ENCODE results near the gene SV2C. TPM values are rescaled to one million over a fixed set of nuclear protein-coding genes. Genes with fewer than 3 reads are reported as not detected.
A peak's percentile ranks its signal among the peaks of the same experiment; 100 is the strongest.
"Not testable (repeated sequence)": the region's sequence is repeated elsewhere in the genome, so short reads cannot be mapped to it uniquely, and the experiment has no call there.

The SV2C gene
- total RNA-seq, 2 experiments from 2014 or later, result 0.20 to 0.26 TPM

DNA sequence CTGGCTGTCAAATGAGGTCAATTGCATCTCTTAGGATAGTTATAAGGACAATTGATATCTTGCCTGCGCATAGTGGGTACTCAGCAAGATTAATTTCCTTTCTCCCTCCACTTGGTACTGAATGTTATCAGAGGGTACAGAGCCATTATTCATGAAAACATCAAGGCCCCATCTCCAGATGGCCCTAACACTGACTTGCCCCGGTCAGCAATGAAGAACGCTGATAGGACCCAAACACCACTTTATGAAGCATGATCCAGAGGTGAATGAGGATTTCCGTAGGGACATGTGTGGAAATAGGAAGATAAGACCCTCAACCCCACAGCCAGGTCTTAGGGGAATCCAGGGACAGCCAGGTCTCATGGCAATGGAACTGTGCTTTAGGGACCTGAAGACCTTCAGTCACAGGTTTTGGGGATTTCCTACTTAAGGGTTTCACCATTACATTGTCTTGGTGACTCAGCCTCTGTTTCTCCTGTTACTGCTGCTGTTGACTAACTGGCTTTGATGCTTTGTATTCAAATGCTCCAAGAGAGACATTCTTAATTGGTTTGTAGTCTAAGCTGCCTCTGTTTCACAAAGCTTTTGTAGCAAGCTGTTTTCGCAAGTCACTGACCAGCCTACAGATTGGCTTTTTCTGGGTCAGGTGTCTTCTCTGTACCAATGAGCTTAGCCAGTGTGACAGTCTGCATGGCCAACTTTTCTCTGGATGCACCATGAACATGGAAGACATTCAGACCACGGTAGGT lies 284.6 kb downstream of the SV2C start:
- peak overlapping the region; percentile 36 for H3K27ac Mint-ChIP-seq
- DNase-seq (no peak), ATAC-seq (peak; percentile 53)
- H3K27me3 Mint-ChIP-seq, result peaks cover 2% of the 10 kb centered on the region
- peaks cover 4% of the 10 kb centered on the region for H3K9me3 Mint-ChIP-seq (ENCODE audit: low read depth)
- H3K36me3 Mint-ChIP-seq, result peaks cover 8% of the 10 kb centered on the region
- H3K4me1 Mint-ChIP-seq, result peaks cover 30% of the 10 kb centered on the region
- CTCF ChIA-PET, result interaction anchor here (0.8 kb wide), 1 partner anchor 58 kb away, joined by 4 read pairs; no protein-coding TSS in a partner anchor
- no peak overlapping the region for H3K4me3 Mint-ChIP-seq

DNA sequence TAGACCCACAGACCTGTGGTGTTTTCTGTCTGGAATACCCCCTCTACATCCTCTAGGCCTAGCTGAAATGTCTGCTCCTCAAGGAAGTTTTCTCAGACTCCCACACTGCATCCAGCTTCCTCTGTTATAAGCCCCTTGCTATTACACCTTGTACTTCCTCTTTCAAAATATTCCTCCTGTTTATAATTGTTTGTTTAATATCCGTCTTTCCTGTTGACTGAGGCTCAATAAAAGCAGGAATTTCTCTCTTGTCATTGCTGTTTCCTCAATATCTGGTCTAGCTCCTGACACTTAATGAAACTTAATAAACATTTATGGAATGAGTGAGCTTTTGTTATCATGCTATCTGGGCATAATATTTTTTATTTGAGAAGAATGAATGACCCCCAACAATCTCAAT lies 285.8 kb downstream of the SV2C start:
- DNase-seq (no peak), ATAC-seq (no peak)
- Mint-ChIP-seq H3K27ac (peak overlapping the region; percentile 32), H3K36me3 (peaks cover 8% of the 10 kb centered on the region), H3K9me3 (ENCODE audit: low read depth) (peaks cover 4% of the 10 kb centered on the region), H3K4me1 (peaks cover 30% of the 10 kb centered on the region), H3K4me3 (no peak overlapping the region), H3K27me3 (peaks cover 2% of the 10 kb centered on the region)
- CTCF ChIA-PET, result no interaction called here

DNA sequence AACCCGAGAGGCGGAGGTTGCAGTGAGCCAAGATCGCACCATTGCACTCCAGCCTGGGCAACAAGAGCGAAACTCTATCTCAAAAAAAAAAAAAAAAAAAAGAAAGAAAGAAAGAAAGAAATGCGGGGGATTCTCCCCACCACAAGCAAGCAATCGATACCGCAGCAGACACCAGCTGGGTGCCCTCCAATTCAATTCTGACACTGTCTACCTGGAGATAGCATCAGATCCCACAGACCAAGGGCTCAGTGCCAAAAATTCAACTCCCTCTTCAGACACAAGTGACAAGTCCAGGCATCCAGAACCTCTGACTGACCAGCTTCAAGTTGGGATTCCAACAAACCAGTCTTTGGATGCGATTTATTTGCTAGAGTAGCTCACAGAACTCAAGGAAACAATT lies 286.5 kb downstream of the SV2C start:
- not testable (repeated sequence) for H3K9me3 Mint-ChIP-seq (ENCODE audit: low read depth); ATAC-seq; DNase-seq; H3K27ac Mint-ChIP-seq; H3K27me3 Mint-ChIP-seq; H3K4me3 Mint-ChIP-seq; H3K36me3 Mint-ChIP-seq
- CTCF ChIA-PET, result interaction anchor here (1.1 to 1.4 kb wide), 2 partner anchors 13 to 17 kb away, joined by 3 read pairs; no protein-coding TSS in a partner anchor
- peaks cover 30% of the 10 kb centered on the region for H3K4me1 Mint-ChIP-seq

DNA sequence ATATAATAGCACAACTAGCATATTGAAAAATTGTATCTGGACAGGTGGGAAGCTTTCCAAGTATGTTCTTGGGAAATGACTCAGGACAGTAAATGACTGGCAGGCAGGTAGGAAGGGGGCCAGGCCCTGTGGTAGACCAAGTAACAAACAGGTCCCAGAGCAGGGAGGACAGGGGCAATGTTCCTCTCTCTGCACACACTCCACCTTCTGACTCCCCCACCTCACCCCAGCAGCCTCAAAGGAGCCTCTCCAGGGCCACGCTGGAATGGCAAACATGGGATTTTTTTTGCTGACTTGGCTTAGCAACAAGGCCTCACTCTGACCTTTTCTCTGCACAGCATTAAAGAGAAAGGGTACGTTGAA lies 288.8 kb downstream of the SV2C start:
- Mint-ChIP-seq H3K27ac (no peak overlapping the region), H3K27me3 (no peaks in the 10 kb centered on the region), H3K36me3 (peaks cover 8% of the 10 kb centered on the region), H3K4me1 (peaks cover 27% of the 10 kb centered on the region), H3K9me3 (ENCODE audit: low read depth) (peaks cover 4% of the 10 kb centered on the region), H3K4me3 (no peak overlapping the region)
- no peak for ATAC-seq
- CTCF ChIA-PET, result interaction anchor here (0.5 kb wide), 1 partner anchor 31 kb away, joined by 3 read pairs; the partner anchor contains the start of gene IQGAP2
- no peak for DNase-seq

DNA sequence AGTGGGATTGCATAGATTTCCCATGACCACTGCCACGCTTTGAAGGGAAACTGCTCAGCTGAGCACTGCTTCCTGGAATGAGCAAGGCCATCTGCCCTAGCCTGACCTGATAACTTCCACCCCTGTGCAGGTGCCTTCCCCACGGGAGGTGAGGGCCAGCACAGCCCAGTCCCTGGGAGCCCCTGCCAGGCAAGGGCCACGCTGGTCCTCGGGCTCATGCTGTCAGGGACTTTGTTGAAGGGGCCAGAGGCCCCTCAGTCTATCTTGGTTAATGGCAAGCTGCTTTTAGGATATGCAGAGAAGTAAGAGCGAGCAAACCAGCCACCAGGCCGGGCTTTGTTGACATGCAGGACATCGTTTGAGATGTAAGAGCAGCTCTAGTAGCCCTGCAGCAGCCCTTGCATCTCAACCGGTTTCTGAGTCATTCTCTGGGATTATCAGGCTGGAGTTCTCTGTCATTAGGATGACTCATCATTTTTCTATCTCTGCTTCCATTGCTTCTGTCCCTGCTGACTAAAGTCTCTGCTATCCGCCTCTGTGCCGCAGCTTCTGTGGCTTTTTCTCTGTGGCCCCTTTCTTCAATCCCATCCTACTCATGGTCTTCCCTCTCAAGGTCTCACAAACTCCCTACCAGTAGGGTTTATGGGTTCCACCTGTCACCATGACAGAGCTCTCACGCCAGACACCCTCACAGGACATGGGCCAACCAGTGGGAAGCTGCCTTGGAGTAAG lies 289.3 kb downstream of the SV2C start:
- ATAC-seq (no peak), DNase-seq (no peak)
- Mint-ChIP-seq H3K4me3 (no peak overlapping the region), H3K36me3 (peaks cover 6% of the 10 kb centered on the region), H3K9me3 (ENCODE audit: low read depth) (peaks cover 4% of the 10 kb centered on the region), H3K27ac (peak overlapping the region; percentile 9), H3K4me1 (peaks cover 24% of the 10 kb centered on the region), H3K27me3 (no peaks in the 10 kb centered on the region)
- CTCF ChIA-PET, result interaction anchor here (0.5 kb wide), 1 partner anchor 30 kb away, joined by 3 read pairs; the partner anchor contains the start of gene IQGAP2

DNA sequence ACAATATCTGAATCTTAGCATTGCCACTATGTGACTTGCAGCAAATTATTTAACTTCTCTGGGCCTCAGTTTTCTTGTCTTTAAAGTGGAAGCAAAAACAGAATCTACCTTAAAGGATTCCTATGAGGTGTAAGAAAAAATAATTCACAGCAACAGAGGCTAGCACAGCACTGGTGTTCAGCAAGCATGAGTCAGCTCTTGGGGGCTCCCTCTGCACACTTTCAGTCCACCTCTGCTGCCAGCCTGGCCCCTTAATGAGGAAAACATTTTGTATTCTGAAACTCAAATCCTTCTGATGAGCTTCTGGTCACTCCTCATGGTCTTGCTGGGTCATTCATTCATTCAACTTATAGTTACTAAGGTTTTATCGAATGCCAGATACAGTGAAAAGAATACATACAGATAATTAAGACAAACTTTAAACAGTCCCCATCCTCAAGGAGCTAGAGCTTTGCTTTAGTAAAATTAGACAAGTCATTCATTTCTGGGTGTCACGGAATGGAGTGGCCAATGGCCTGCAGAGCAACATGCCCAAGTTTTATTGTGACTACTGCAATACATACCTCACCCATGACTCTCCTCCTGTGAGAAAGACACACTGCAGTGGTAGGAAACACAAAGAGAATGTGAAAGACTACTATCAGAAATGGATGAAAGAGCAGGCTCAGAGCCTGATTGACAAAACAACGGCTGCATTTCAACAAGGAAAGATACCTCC lies 293.1 kb downstream of the SV2C start:
- CTCF ChIA-PET, result interaction anchor here (0.8 to 1.7 kb wide), 3 partner anchors 8 to 27 kb away, joined by 3 to 5 read pairs (median 3); partner anchors contain the start of gene IQGAP2
- no peaks in the 10 kb centered on the region for H3K9me3 Mint-ChIP-seq (ENCODE audit: low read depth)
- H3K27me3 Mint-ChIP-seq, result no peaks in the 10 kb centered on the region
- no peak overlapping the region for H3K4me3 Mint-ChIP-seq
- H3K36me3 Mint-ChIP-seq, result peaks cover under 1% of the 10 kb centered on the region
- no peak for DNase-seq
- peaks cover 34% of the 10 kb centered on the region for H3K4me1 Mint-ChIP-seq
- ATAC-seq, result no peak
- no peak overlapping the region for H3K27ac Mint-ChIP-seq

DNA sequence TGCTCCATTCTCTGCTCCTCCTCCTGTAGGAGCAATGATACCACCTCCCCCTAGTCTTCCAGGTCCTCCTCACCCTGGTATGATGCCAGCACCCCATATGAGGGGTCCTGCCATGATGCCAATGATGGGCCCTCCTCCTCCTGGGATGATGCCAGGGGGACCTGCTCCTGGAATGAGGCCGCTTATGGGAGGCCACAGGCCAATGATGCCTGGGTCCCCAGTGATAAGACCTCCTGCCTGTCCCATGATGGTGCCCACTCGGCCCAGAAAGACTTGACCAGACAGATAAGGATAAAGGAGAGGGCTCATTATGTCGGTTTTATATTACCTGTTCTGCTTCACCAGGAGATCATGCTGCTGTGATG lies 293.7 kb downstream of the SV2C start:
- ATAC-seq, result no peak
- CTCF ChIA-PET, result interaction anchor here (0.8 to 1.1 kb wide), 2 partner anchors 8 to 11 kb away, joined by 3 read pairs; no protein-coding TSS in a partner anchor
- DNase-seq, result no peak
- Mint-ChIP-seq H3K36me3 (no peaks in the 10 kb centered on the region), H3K27me3 (no peaks in the 10 kb centered on the region), H3K9me3 (ENCODE audit: low read depth) (no peaks in the 10 kb centered on the region), H3K27ac (no peak overlapping the region), H3K4me3 (no peak overlapping the region), H3K4me1 (peaks cover 31% of the 10 kb centered on the region)

DNA sequence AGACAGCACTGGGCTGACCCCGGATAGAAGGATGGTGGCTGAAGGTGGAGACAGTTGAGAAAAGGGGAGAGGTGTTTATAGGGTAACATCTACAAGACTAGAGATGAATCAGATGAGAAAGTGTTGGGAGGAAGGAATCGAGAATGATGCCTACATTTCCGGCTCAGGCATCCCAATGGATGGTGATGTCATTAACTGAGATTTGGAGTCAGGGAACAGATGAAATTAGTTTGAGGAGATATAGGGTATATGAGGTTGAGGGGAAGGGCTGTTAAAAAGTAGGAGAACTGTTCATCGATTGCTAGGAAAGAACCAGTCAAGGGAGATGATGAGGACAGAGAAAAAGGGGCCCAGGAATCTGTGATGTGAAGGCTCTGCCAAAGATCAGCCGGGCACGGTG lies 295.2 kb downstream of the SV2C start:
- CTCF ChIA-PET, result interaction anchor here (0.7 kb wide), 1 partner anchor 47 kb away, joined by 3 read pairs; no protein-coding TSS in a partner anchor
- H3K27ac Mint-ChIP-seq, result peak overlapping the region; percentile 50
- no peaks in the 10 kb centered on the region for H3K9me3 Mint-ChIP-seq (ENCODE audit: low read depth)
- no peak overlapping the region for H3K4me3 Mint-ChIP-seq
- no peaks in the 10 kb centered on the region for H3K36me3 Mint-ChIP-seq
- H3K4me1 Mint-ChIP-seq, result peaks cover 28% of the 10 kb centered on the region
- no peak for ATAC-seq
- DNase-seq, result no peak
- no peaks in the 10 kb centered on the region for H3K27me3 Mint-ChIP-seq

DNA sequence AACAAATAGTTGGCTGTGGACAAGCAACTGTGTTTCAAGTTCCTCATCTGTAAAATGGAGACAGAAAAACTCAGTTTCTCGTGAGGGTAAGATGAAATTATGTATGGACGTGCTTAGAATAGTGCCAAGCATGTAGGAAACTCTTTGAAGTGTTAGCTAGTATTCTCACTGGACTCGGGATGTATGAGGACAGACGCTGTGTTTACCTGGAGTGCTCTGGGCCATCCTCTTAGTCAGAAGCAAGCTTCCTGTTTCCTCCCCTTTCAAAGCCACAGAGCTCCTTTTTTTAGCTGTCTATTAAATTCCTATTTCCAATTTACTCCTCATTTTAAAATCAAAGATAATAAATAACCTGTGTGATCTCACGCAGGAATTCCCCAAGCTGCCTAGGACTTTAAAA lies 296.1 kb downstream of the SV2C start:
- peak; percentile 69 for ATAC-seq
- no peaks in the 10 kb centered on the region for H3K36me3 Mint-ChIP-seq
- H3K9me3 Mint-ChIP-seq (ENCODE audit: low read depth), result no peaks in the 10 kb centered on the region
- no peak for DNase-seq
- no peaks in the 10 kb centered on the region for H3K27me3 Mint-ChIP-seq
- H3K4me1 Mint-ChIP-seq, result peaks cover 36% of the 10 kb centered on the region
- peak overlapping the region; percentile 58 for H3K27ac Mint-ChIP-seq
- H3K4me3 Mint-ChIP-seq, result no peak overlapping the region
- CTCF ChIA-PET, result interaction anchor here (0.9 to 1.3 kb wide), 4 partner anchors 9 to 35 kb away, joined by 3 to 5 read pairs (median 3); no protein-coding TSS in a partner anchor

DNA sequence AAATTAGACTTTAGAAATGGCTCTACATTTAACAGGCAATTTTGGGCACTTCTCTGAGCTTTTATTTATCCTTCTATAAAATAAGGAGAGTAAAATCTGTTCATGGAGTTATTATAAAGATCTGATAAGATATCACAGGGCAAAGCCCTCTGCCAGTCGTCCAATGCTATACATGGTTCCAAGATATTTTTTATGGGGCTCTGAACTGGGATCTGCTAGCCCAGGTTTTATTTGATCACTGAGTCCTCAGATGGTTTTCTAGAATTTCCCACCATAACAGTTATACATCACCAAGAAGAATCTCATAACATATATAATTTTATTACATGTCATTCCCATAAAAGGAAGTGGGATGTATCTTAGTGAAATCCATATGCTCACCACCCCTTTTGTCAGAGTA lies 296.7 kb downstream of the SV2C start:
- ATAC-seq (no peak), DNase-seq (no peak)
- Mint-ChIP-seq H3K27ac (no peak overlapping the region), H3K36me3 (no peaks in the 10 kb centered on the region), H3K4me1 (peaks cover 41% of the 10 kb centered on the region), H3K4me3 (no peak overlapping the region), H3K9me3 (ENCODE audit: low read depth) (no peaks in the 10 kb centered on the region), H3K27me3 (no peaks in the 10 kb centered on the region)
- CTCF ChIA-PET, result interaction anchor here (0.9 to 1.3 kb wide), 4 partner anchors 9 to 36 kb away, joined by 3 to 5 read pairs (median 3); no protein-coding TSS in a partner anchor

DNA sequence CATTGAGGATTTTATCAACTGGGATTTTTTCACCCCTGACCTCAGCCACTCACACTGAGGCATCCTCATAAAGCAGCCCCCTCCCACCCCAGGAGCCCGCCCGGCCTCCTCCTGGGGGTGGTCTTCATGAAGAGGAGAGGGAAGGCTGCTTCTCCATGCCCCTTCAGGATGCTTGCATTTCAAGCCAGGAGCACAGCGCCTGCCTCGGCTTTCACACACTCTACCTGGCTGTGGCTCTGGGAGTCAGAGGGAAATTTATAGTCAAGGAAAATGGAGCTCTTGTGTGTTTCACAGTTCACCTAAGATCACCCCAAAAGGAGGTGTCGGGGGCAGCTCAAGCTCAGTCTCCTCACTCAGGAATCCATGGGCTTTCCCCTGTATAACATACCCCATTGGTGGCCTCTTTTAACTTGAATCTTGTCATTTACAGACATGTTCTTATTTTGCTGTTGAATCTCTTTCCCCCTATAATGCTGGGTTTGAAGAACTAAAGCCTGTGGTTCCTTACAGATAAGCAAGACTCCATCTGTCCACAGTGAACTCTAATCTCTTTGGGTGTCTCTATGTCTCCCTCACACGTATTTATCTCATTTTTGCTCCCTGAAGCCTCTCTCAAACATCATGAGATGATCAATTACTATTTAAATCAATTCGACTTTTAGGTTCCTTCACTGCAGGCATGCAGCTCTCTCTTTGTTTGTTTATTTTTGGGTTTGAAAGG lies 297.3 kb downstream of the SV2C start:
- no peak overlapping the region for H3K27ac Mint-ChIP-seq
- DNase-seq (no peak), ATAC-seq (no peak)
- H3K36me3 Mint-ChIP-seq, result no peaks in the 10 kb centered on the region
- peaks cover 46% of the 10 kb centered on the region for H3K4me1 Mint-ChIP-seq
- no peak overlapping the region for H3K4me3 Mint-ChIP-seq
- CTCF ChIA-PET, result interaction anchor here (1.1 to 1.5 kb wide), 3 partner anchors 8 to 15 kb away, joined by 3 to 4 read pairs (median 3); no protein-coding TSS in a partner anchor
- no peaks in the 10 kb centered on the region for H3K9me3 Mint-ChIP-seq (ENCODE audit: low read depth)
- no peaks in the 10 kb centered on the region for H3K27me3 Mint-ChIP-seq

DNA sequence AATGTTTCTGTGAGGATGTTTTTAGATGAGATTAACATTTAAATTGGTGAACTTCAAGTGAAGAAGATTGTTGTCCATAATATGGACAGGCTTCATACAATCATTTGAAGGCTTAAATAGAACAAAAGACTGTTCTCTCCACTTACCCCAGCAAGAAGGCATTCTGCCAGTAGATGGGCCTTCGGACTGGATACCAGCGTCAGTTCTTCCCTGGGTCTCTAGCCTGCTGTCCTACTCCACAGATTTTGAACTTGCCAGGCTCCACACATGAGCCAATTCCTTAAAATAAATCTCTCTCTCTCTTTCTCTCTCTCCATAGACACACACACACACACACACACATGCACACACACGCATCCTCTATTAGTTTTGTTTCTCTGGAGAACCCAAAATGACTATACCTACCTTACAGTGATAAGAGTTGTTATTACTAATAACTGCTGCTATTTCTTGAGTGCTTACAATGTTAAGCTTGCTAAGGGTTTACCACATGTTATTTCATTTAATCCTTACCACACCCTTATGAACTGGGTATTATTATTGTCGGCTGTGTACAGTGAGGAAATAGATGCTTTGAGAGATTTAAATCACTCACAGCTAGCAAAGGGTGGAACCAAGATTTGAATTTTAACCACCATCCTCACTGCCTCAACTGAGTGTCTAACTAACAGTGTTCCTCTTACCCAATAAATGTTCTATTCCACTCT lies 300.1 kb downstream of the SV2C start:
- H3K4me1 Mint-ChIP-seq, result peaks cover 45% of the 10 kb centered on the region
- H3K4me3 Mint-ChIP-seq, result no peak overlapping the region
- CTCF ChIA-PET, result interaction anchor here (0.6 to 2.2 kb wide), 6 partner anchors 10 to 119 kb away, joined by 3 to 10 read pairs (median 4); partner anchors contain the start of gene IQGAP2

More for the DNA sequence above, 300.1 kb downstream of the SV2C start:
- Mint-ChIP-seq H3K36me3 (no peaks in the 10 kb centered on the region), H3K27ac (peak overlapping the region; percentile 7), H3K27me3 (no peaks in the 10 kb centered on the region), H3K9me3 (ENCODE audit: low read depth) (no peaks in the 10 kb centered on the region)
- ATAC-seq (no peak), DNase-seq (no peak)
